GM18951 (cell line): ENCODE data around the gene TEAD1.

Experiments
- POLR2A ChIP-seq: IDR thresholded peaks from 4 replicates; pipeline ENCODE4 v1.6.1; 2011; ENCODE audit warnings: mild to moderate bottlenecking; ENCODE audit not compliant: insufficient read length, insufficient read depth; ENCODE audit errors: extremely low read depth
- in situ Hi-C: fragments of 300-500 bp; cut with MboI; formaldehyde crosslinking; loops from one replicate; pipeline ENCODE4 v1.12.0; 2022; ENCODE audit warnings: low sequenced_read_pairs, mixed read lengths, inconsistent platforms; ENCODE audit not compliant: unreplicated experiment

Gene TEAD1

GRCh38 chr11:12715131-12715530 is 40.9 kb downstream of the TEAD1 start:
- in situ Hi-C loops = no loop called here
- no peak for TF ChIP-seq POLR2A

DNA sequence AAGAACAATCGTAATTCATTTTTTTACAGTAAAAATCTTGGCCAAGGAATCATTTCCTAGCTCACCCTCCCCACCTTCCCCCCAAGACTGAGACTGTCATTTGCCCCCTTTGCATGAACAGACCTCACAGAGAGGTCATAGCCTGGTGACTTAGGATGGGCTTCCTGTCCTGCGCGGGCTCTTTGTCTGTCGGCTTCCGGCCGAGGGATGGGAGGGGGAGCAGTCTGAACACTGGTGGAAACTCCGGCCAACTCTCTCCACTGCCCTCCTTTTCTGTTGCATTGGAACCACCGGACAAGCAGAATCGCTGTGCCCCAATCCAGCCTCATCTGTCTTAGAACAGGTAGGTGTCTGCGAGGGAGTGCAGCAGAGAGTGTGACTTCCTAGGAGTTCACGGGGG is 41.7 kb downstream of the TEAD1 start:
- in situ Hi-C loops = no loop called here
- no peak for TF ChIP-seq POLR2A

GRCh38 chr11:12716816-12717215 is 42.6 kb downstream of the TEAD1 start:
- in situ Hi-C loops = no loop called here
- no peak for TF ChIP-seq POLR2A

DNA sequence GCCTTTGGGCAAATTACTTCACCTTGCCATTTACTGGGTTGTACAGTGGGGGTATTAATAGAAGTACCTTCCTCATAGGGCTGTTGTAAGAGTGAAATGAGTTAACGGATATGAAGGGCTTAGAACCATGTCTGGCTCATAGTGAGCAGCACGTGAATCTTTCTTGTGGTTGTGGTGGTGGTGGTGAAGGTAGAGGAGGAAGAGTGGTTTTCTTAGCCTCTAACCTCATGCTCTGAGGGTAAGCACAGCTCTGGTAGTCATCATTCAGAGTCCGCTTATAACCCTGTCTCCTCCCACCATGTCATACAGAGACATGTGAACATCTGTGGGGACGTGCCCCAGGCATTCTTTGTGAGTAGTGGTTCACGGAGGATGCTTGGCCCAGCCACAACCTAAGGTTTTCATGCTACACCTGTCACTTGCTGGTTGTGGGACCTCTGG is 43.6 kb downstream of the TEAD1 start:
- in situ Hi-C loops = no loop called here

DNA sequence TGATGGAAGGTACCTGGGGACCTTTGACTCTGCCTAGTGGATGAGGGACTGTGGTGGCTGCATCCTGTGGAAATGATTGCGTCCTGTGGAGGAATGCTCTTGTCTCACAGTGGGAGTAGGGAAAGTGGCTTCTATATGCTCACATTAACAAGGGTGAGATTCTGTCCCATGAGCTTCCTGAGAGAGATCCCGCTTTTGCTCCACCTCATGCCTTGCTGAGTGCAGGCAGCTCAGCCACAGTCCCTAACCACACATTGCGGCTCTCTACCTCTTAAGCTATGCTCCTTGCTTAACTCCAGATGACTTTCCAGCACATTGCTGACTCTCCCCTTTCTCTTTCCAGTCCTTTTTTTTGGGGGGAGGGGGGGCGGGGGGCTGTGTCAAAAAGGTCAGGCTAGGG is 45.0 kb downstream of the TEAD1 start:
- in situ Hi-C loops = no loop called here
- no peak for TF ChIP-seq POLR2A

More for the DNA sequence above, 43.6 kb downstream of the TEAD1 start:
- TF ChIP-seq POLR2A = no peak

GRCh38 chr11:12721816-12722604 is 47.8 kb downstream of the TEAD1 start:
- in situ Hi-C loops = no loop called here
- no peak for TF ChIP-seq POLR2A

- TF ChIP-seq POLR2A = no peak
- in situ Hi-C loops = no loop called here
Measured at GRCh38 chr11:12723421-12724300, 49.4 kb downstream of the TEAD1 start.

DNA sequence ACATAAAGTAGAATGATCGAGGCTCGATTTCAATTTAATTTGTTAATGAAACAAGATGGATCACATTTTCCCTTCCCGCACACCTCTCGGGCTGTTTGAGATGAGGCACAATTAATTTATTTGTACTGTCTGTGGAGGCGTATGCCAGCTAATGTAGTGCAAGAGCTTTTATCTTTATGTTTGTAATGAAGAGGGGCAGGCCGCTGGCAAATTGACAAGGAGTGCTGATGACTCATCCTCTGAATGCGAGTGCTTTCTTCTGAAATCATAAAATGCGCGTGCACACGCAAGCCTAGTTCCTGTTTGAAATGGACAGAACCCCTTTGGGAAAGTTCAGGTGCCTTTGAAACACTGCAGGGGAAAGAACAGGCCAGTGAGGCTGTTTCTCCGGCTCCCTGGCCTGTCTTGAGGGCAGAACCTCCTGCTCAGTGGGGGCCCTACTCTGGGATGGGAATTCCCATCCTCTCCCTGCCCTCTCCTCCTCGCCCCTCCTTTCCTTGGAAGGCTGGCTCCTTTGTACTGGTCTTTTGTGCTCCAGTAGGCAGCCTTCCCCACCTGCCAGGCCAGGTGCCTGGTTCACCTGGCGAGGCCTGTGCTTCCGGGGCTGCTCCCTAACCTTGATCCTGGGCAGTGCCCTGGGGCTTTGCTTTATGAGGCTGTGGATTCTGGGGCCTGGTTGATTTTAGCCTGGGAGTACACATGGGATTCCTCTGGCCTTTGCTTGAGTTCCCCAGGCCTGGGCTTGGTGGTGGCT is 50.3 kb downstream of the TEAD1 start:
- in situ Hi-C loops = no loop called here
- no peak for TF ChIP-seq POLR2A

GRCh38 chr11:12725055-12725862 is 51.0 kb downstream of the TEAD1 start:
- TF ChIP-seq POLR2A = no peak
- in situ Hi-C loops = no loop called here

- no peak for TF ChIP-seq POLR2A
- in situ Hi-C loops = no loop called here
Measured at GRCh38 chr11:12725863-12726682, 51.9 kb downstream of the TEAD1 start.

GRCh38 chr11:12727563-12728211 is 53.5 kb downstream of the TEAD1 start:
- in situ Hi-C loops = no loop called here
- no peak for TF ChIP-seq POLR2A

DNA sequence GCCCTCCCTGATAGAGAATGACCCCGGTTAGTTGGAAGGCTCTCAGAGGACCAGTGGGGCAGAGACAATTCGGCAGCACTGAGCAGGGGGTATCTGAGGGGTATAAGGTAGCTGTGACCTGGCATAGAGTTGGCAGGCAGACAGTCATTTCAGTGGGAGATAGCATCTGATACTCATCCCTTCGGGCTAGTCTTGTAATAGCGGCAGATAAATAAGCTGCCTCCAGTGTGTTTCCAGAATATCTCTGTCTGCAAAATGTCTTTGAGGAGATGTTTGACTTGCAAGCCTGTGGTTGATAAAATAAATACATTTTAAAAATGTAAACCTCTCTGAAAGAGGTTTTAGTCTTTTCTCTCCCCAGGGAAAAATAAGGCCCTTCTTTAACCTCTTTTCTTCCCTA is 54.2 kb downstream of the TEAD1 start:
- TF ChIP-seq POLR2A = no peak
- in situ Hi-C loops = no loop called here
